Panc1 (cell line): Measurements from ENCODE around the gene NECTIN4. TPM values are rescaled to one million over a fixed set of nuclear protein-coding genes. Genes with fewer than 3 reads are reported as not detected.

Experiments
- ATAC-seq: fragments of 200-7000 bp; cut with Tn5 transposase; 2 replicates; pipeline ENCODE4 v1.9.1; 2020; ENCODE audit warnings: mild to moderate bottlenecking, moderate library complexity
- BruUV-seq: library from RNA; stranded (reverse); fragments of 400-500 nt; replicated peaks from 2 replicates; lab custom pipeline; 2021; lab: Mats Ljungman, UMichigan
- CTCF ChIA-PET: fragments of 300-600 bp; sonication (Branson Sonifier 250); formaldehyde crosslinking; loops from one replicate; lab custom pipeline; 2022; ENCODE audit warnings: antibody characterized with exemption; lab: Charles Lee
- POLR2A ChIA-PET: fragments of 300-600 bp; sonication (Branson Sonifier 250); formaldehyde crosslinking; loops from one replicate; lab custom pipeline; 2022; ENCODE audit warnings: antibody characterized with exemption; lab: Charles Lee
- DNase-seq: peaks from one replicate; pipeline ENCODE4 v3.0.0-alpha.2; 2010; ENCODE audit warnings: low read depth, low spot score
- H3K27ac ChIP-seq: 2 replicates; pipeline ENCODE4 v1.5.1; 2011; ENCODE audit warnings: mild to moderate bottlenecking, low read length, inconsistent platforms
- H3K27me3 ChIP-seq: fragments of 200-500 bp; sonication (Bioruptor generic); 2 replicates; pipeline ENCODE4 v1.6.0; 2014; ENCODE audit warnings: low read length, inconsistent platforms; ENCODE audit not compliant: control insufficient read depth, insufficient read depth
- H3K36me3 ChIP-seq: fragments of 200-500 bp; sonication (Bioruptor generic); 2 replicates; pipeline ENCODE4 v1.5.1; 2014; ENCODE audit warnings: inconsistent platforms, mild to moderate bottlenecking, low read length, moderate library complexity; ENCODE audit not compliant: control insufficient read depth, insufficient read depth
- H3K4me1 ChIP-seq: 2 replicates; pipeline ENCODE4 v1.5.1; 2011; ENCODE audit warnings: inconsistent platforms, mild to moderate bottlenecking, low read length, moderate library complexity; ENCODE audit not compliant: control insufficient read depth, insufficient read depth
- H3K4me3 ChIP-seq, 2 experiments: 2 replicates each; pipeline ENCODE4 v1.5.1; 2011 to 2012; ENCODE audit warnings: low read depth in 2 of 2, low read length in 2 of 2, mild to moderate bottlenecking in 2 of 2, inconsistent platforms in 1 of 2, moderate library complexity in 1 of 2
- H3K9me3 ChIP-seq: fragments of 200-500 bp; sonication (Bioruptor generic); 2 replicates; pipeline ENCODE4 v1.5.1; 2014; ENCODE audit warnings: low read depth, mild to moderate bottlenecking, inconsistent platforms, low read length, moderate library complexity; ENCODE audit not compliant: control insufficient read depth, insufficient read depth
- CTCF ChIP-seq: fragments of 450-650 bp; IDR thresholded peaks from 2 replicates; pipeline ENCODE4 v1.5.1; 2017; ENCODE audit warnings: mild to moderate bottlenecking
- POLR2AphosphoS5 ChIP-seq: IDR thresholded peaks from 2 replicates; pipeline ENCODE4 v1.6.1; 2012; ENCODE audit warnings: mild to moderate bottlenecking, low read depth, low read length, moderate library complexity
- REST ChIP-seq, 2 experiments: IDR thresholded peaks; 2 replicates each; pipeline ENCODE4 v1.6.1; 2011 to 2012; ENCODE audit warnings: low read depth in 2 of 2, control low read depth in 1 of 2, low read length in 1 of 2, mild to moderate bottlenecking in 1 of 2, moderate library complexity in 1 of 2; ENCODE audit not compliant: insufficient read depth in 1 of 2
- SIN3A ChIP-seq: IDR thresholded peaks from 2 replicates; pipeline ENCODE4 v1.6.1; 2012; ENCODE audit warnings: low read depth, mild to moderate bottlenecking, low read length, moderate library complexity, borderline replicate concordance; ENCODE audit not compliant: insufficient read depth
- TCF7L2 ChIP-seq: IDR thresholded peaks from 2 replicates; pipeline ENCODE4 v1.6.1; 2011; ENCODE audit warnings: mild to moderate bottlenecking, low read depth, low read length, inconsistent platforms
- in situ Hi-C: cut with HindIII; loops from 2 replicates; pipeline ENCODE4 v1.10.0; 2016; ENCODE audit warnings: low sequenced_read_pairs, low pct_unique_long_range_greater_than_20kb
- intact Hi-C: fragments of 100-400 bp; cut with micrococcal nuclease; formaldehyde crosslinking; loops from one replicate; pipeline ENCODE4 v1.10.0; 2022; ENCODE audit not compliant: unreplicated experiment
- total RNA-seq: library from RNA; stranded (reverse); gene quantifications from one replicate; pipeline ENCODE4 v1.2.1, GENCODE V29; 2021; ENCODE audit not compliant: unreplicated experiment

The NECTIN4 gene
- total RNA-seq, 1 experiment from 2014 or later = not detected

- TF ChIP-seq CTCF = no peak
- TF ChIP-seq REST (IDR thresholded peaks at IDR 0.05; ENCODE audit: insufficient read depth in 1 of 2, low read depth in 2 of 2, low read length in 1 of 2) = no peak
- TF ChIP-seq TCF7L2 = no peak
- no peak for TF ChIP-seq POLR2AphosphoS5
- TF ChIP-seq SIN3A = no peak
- Histone ChIP-seq H3K4me3 (no peak overlapping the region), H3K9me3 (no peaks in the 10 kb centered on the region), H3K27ac (no peak overlapping the region), H3K4me1 (no peaks in the 10 kb centered on the region), H3K36me3 (no peaks in the 10 kb centered on the region), H3K27me3 (no peaks in the 10 kb centered on the region)
- intact Hi-C loops (no loop called here), in situ Hi-C loops (no loop called here)
- no TSS peak for BruUV-seq
- ATAC-seq = no peak
- POLR2A ChIA-PET = no interaction called here
- no peak for DNase-seq
- CTCF ChIA-PET = no interaction called here
These were observed 18.6 kb downstream of the NECTIN4 start for GRCh38 chr1:161070761-161071160.

- H3K27ac ChIP-seq = no peak within 1 kb of the TSS
- TF ChIP-seq TCF7L2 (no peak), SIN3A (no peak), CTCF (no peak), REST (IDR thresholded peaks at IDR 0.05; ENCODE audit: insufficient read depth in 1 of 2, low read depth in 2 of 2, low read length in 1 of 2) (no peak), POLR2AphosphoS5 (no peak)
- ATAC-seq = no peak
- in situ Hi-C loops = no loop called here
- no peaks in the 10 kb centered on the region for H3K36me3 ChIP-seq
- ChIA-PET POLR2A (no interaction called here), CTCF (no interaction called here)
- no TSS peak for BruUV-seq
- H3K27me3 ChIP-seq = no peaks in the 10 kb centered on the region
- no peak for DNase-seq
- no peaks in the 10 kb centered on the region for H3K4me1 ChIP-seq
- no peaks in the 10 kb centered on the region for H3K9me3 ChIP-seq
- H3K4me3 ChIP-seq = no peak within 1 kb of the TSS
- intact Hi-C loops = no loop called here
These were observed 19.6 kb downstream of the NECTIN4 start, which contains the start of gene ARHGAP30 for GRCh38 chr1:161069731-161070270. Gene ARHGAP30 (minus strand): TSS chr1:161069891. CDS start chr1:161069624, 267 bp downstream.
